CD8-positive, alpha-beta memory T cell (primary cell): Measurements from ENCODE around the gene APOO. TPM values are rescaled to one million over a fixed set of nuclear protein-coding genes. Genes with fewer than 3 reads are reported as not detected.
A peak's percentile ranks its signal among the peaks of the same experiment; 100 is the strongest.

Experiments
- CTCF ChIA-PET: fragments of 350-600 bp; sonication (Branson Sonifier 250); formaldehyde crosslinking; loops from one replicate; lab custom pipeline; 2021; ENCODE audit warnings: antibody characterized with exemption; lab: Charles Lee
- POLR2A ChIA-PET: fragments of 350-600 bp; sonication (Branson Sonifier 250); formaldehyde crosslinking; loops from one replicate; lab custom pipeline; 2021; ENCODE audit warnings: antibody characterized with exemption; lab: Charles Lee
- DNase-seq, 5 donors: peaks; one replicate each; pipeline versions ENCODE4 v3.0.0 to v3.0.0-alpha.2; 2020 to 2022; ENCODE audit warnings: mixed read lengths in 1 of 5
- H3K27ac ChIP-seq: one replicate; pipeline ENCODE4 v1.7.0; 2013; ENCODE audit warnings: low read depth, mild to moderate bottlenecking, low read length, moderate library complexity
- H3K27me3 ChIP-seq: 2 replicates; pipeline ENCODE4 v1.7.0; 2013; ENCODE audit warnings: low read length, mild to moderate bottlenecking; ENCODE audit not compliant: insufficient read depth, poor library complexity, severe bottlenecking
- H3K36me3 ChIP-seq: 2 replicates; pipeline ENCODE4 v1.7.0; 2013; ENCODE audit warnings: mild to moderate bottlenecking, low read length, moderate library complexity; ENCODE audit not compliant: insufficient read depth
- H3K4me1 ChIP-seq: 2 replicates; pipeline ENCODE4 v1.7.0; 2013; ENCODE audit warnings: mild to moderate bottlenecking, low read length, moderate library complexity; ENCODE audit not compliant: insufficient read depth
- H3K4me3 ChIP-seq: 2 replicates; pipeline ENCODE4 v1.7.0; 2013; ENCODE audit warnings: mild to moderate bottlenecking, low read length
- H3K9me3 ChIP-seq: 2 replicates; pipeline ENCODE4 v1.7.0; 2013; ENCODE audit warnings: mild to moderate bottlenecking, low read length
- H3K27ac Mint-ChIP-seq, 8 donors: one replicate each; pipeline ENCODE4 v1.8.0; 2020 to 2021; ENCODE audit warnings: mixed read lengths in 8 of 8, mild to moderate bottlenecking in 6 of 8, inconsistent platforms in 3 of 8, moderate library complexity in 3 of 8
- H3K27me3 Mint-ChIP-seq, 2 donors: one replicate each; pipeline ENCODE4 v1.8.0; 2020 to 2021; ENCODE audit warnings: mixed read lengths in 2 of 2, mild to moderate bottlenecking in 1 of 2, moderate library complexity in 1 of 2
- H3K36me3 Mint-ChIP-seq, 3 donors: one replicate each; pipeline ENCODE4 v1.8.0; 2020 to 2021; ENCODE audit warnings: mixed read lengths in 3 of 3, inconsistent platforms in 1 of 3, mild to moderate bottlenecking in 1 of 3
- H3K4me1 Mint-ChIP-seq, 3 donors: one replicate each; pipeline ENCODE4 v1.8.0; 2020 to 2021; ENCODE audit warnings: mixed read lengths in 3 of 3, inconsistent platforms in 1 of 3, mild to moderate bottlenecking in 1 of 3
- H3K4me3 Mint-ChIP-seq, 7 donors: one replicate each; pipeline ENCODE4 v1.8.0; 2020 to 2021; ENCODE audit warnings: mixed read lengths in 7 of 7, mild to moderate bottlenecking in 6 of 7, moderate library complexity in 4 of 7, inconsistent platforms in 2 of 7
- H3K9me3 Mint-ChIP-seq, 5 donors: one replicate each; pipeline ENCODE4 v1.8.0; 2020 to 2022; ENCODE audit warnings: mixed read lengths in 5 of 5, mild to moderate bottlenecking in 3 of 5, moderate library complexity in 2 of 5, inconsistent platforms in 1 of 5
- polyA plus RNA-seq: library from polyadenylated mRNA; unstranded; fragments of 300-500 nt; fragmentation: Illumina TruSeq; gene quantifications from one replicate; pipeline ENCODE4 v1.2.3, GENCODE V29; 2021
- total RNA-seq, 2 experiments: library from RNA; stranded (reverse); gene quantifications; one replicate each; pipeline ENCODE4 v1.2.3, GENCODE V29; 2021

Gene APOO
- total and polyA plus RNA-seq, 3 experiments from 2014 or later = 20.0 to 42.6 (median 38.3) TPM

DNA sequence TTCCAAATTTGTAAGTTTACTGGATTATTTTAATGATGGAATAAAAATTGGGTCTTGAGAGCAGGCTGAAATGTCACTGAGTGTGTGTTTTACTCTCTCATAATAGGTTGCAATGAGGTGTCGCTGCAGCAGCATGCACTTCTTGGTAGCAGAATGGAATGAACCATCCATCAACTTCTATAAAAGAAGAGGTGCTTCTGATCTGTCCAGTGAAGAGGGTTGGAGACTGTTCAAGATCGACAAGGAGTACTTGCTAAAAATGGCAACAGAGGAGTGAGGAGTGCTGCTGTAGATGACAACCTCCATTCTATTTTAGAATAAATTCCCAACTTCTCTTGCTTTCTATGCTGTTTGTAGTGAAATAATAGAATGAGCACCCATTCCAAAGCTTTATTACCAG, 122.2 kb downstream of the APOO start:
- Histone ChIP-seq H3K4me1 (peaks cover 23% of the 10 kb centered on the region), H3K9me3 (no peaks in the 10 kb centered on the region), H3K4me3 (no peak overlapping the region), H3K36me3 (peaks cover 12% of the 10 kb centered on the region), H3K27ac (no peak overlapping the region), H3K27me3 (no peaks in the 10 kb centered on the region)
- peaks cover 34 to 44% (median 42%) of the 10 kb centered on the region in 3 donors for H3K4me1 Mint-ChIP-seq
- H3K27me3 Mint-ChIP-seq = peaks cover 0 to 5% of the 10 kb centered on the region in 2 donors
- ChIA-PET CTCF (interaction anchor here (3.7 kb wide), 1 partner anchor 116 kb away, joined by 21 read pairs; no protein-coding TSS in a partner anchor), POLR2A (no interaction called here)
- H3K27ac Mint-ChIP-seq = peak overlapping the region in 4 of 8 donors; percentile 31 to 61 (median 48)
- DNase-seq = no peak
- no peaks in the 10 kb centered on the region for H3K9me3 Mint-ChIP-seq
- peak overlapping the region in 6 of 7 donors; percentile 43 to 100 (median 96) for H3K4me3 Mint-ChIP-seq
- peaks cover 4 to 37% (median 5%) of the 10 kb centered on the region in 3 donors for H3K36me3 Mint-ChIP-seq

- H3K27me3 ChIP-seq = no peaks in the 10 kb centered on the region
- no peaks in the 10 kb centered on the region for H3K9me3 ChIP-seq
- ChIA-PET POLR2A (interaction anchor here (0.6 to 2.7 kb wide), 4 partner anchors 12 to 269 kb away, joined by 3 to 24 read pairs (median 6); partner anchors contain the start of gene PRDX4), CTCF (interaction anchor here (2.5 to 3.7 kb wide), 4 partner anchors 18 to 269 kb away, joined by 12 to 21 read pairs (median 20); partner anchors contain the start of genes ACOT9 and EIF2S3)
- H3K36me3 Mint-ChIP-seq = peaks cover 4 to 37% (median 5%) of the 10 kb centered on the region in 3 donors
- peaks cover 0 to 5% of the 10 kb centered on the region in 2 donors for H3K27me3 Mint-ChIP-seq
- peak overlapping the region; percentile 95 to 100 (median 97) for H3K4me3 Mint-ChIP-seq
- no peak for DNase-seq
- peak overlapping the region; percentile 60 for H3K4me3 ChIP-seq
- H3K27ac Mint-ChIP-seq = peak overlapping the region; percentile 90 to 98 (median 98)
- peaks cover 23% of the 10 kb centered on the region for H3K4me1 ChIP-seq
- peaks cover 34 to 44% (median 42%) of the 10 kb centered on the region in 3 donors for H3K4me1 Mint-ChIP-seq
- H3K36me3 ChIP-seq = peaks cover 12% of the 10 kb centered on the region
- peak overlapping the region; percentile 89 for H3K27ac ChIP-seq
- H3K9me3 Mint-ChIP-seq = no peaks in the 10 kb centered on the region
Measured at GRCh38 chrX:23784470-23785331, 123.0 kb downstream of the APOO start.

DNA sequence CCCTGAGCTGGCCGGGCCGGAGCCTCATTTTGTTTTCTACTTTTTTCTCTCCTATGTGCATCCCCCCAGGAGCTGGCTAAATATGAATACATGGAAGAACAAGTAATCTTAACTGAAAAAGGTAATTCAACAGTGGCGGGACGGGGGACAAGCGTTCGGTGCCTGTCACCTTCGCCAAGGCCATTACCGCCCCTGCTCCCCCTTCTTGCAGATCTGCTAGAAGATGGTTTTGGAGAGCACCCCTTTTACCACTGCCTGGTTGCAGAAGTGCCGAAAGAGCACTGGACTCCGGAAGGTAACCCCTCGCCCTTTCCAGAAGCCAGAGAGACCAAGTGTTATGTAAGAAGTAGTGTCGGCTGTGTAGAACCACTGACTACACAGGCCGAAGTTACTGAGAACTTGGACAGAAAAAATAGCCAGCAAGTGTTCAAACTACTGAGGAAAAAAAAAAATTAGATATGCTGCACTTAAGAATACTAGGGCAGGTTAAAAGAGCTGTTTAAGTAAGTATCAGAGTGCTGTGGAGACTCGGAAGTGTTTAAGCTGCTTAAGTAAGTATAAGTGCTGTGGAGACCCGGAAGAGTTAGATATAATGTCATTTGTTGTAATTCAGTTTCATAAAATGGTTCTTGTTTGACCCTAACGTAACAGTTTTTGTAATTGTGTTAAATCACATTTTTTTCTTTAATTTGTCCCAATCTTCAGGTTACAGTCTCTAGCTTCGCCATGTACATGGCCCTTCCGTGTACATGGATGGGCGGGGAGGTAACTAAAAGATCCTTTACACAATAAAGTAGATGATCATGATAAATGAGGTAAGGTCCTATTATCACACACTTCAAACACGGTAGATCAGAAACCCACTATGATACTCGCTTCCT, 123.9 kb downstream of the APOO start:
- peak overlapping the region; percentile 90 to 98 (median 98) for H3K27ac Mint-ChIP-seq
- peak in 1 of 5 donors; percentile 16 for DNase-seq
- POLR2A ChIA-PET = interaction anchor here (0.7 to 2.7 kb wide), 11 partner anchors 11 to 270 kb away, joined by 3 to 24 read pairs (median 6); partner anchors contain the start of genes ACOT9, APOO, CXorf58 and PRDX4
- peak overlapping the region; percentile 95 to 100 (median 97) for H3K4me3 Mint-ChIP-seq
- Histone ChIP-seq H3K4me3 (peak overlapping the region; percentile 60), H3K36me3 (peaks cover 12% of the 10 kb centered on the region), H3K4me1 (peaks cover 23% of the 10 kb centered on the region), H3K27me3 (no peaks in the 10 kb centered on the region), H3K27ac (peak overlapping the region; percentile 89), H3K9me3 (no peaks in the 10 kb centered on the region)
- CTCF ChIA-PET = interaction anchor here (1.1 to 3.7 kb wide), 8 partner anchors 10 to 270 kb away, joined by 3 to 21 read pairs (median 12); partner anchors contain the start of genes ACOT9, APOO, CXorf58 and EIF2S3
- H3K4me1 Mint-ChIP-seq = peaks cover 34 to 44% (median 42%) of the 10 kb centered on the region in 3 donors
- H3K9me3 Mint-ChIP-seq = no peaks in the 10 kb centered on the region
- H3K27me3 Mint-ChIP-seq = peaks cover 0 to 5% of the 10 kb centered on the region in 2 donors
- H3K36me3 Mint-ChIP-seq = peaks cover 4 to 37% (median 5%) of the 10 kb centered on the region in 3 donors

Other genes starting within 250 kb of the APOO start
- gene PRDX4, start 240.4 kb downstream of the APOO start, total RNA-seq = 10 to 100 TPM; 59.5 to 61.4 TPM
- 46.7 TPM for gene PRDX4, start 240.4 kb downstream of the APOO start, polyA plus RNA-seq
- 10 to 100 TPM; 31.1 to 33.9 TPM for gene ACOT9, start 164.7 kb downstream of the APOO start, total RNA-seq
- gene ACOT9, start 164.7 kb downstream of the APOO start, polyA plus RNA-seq = 29.4 TPM
- 10 to 100 TPM; 40.0 to 41.3 TPM for gene SAT1, start 124.8 kb downstream of the APOO start, total RNA-seq
- 113 TPM for gene SAT1, start 124.8 kb downstream of the APOO start, polyA plus RNA-seq
- under 1 TPM in 1 of 2 experiments, not detected in 1; 0.11 TPM for gene CXorf58, start 68 bp upstream of the APOO start, total RNA-seq
- gene CXorf58, start 68 bp upstream of the APOO start, polyA plus RNA-seq = 0.23 TPM
- 1 to 10 TPM; 8.6 to 8.7 TPM for gene KLHL15, start 119.2 kb upstream of the APOO start, total RNA-seq
- 3.6 TPM for gene KLHL15, start 119.2 kb upstream of the APOO start, polyA plus RNA-seq
- 100 to 1,000 TPM; 259 to 277 TPM for gene EIF2S3, start 147.0 kb upstream of the APOO start, total RNA-seq
- gene EIF2S3, start 147.0 kb upstream of the APOO start, polyA plus RNA-seq = 95.6 TPM
- gene ZFX, start 241.8 kb upstream of the APOO start, total RNA-seq = 10 to 100 TPM; 35.5 to 36.6 TPM
- gene ZFX, start 241.8 kb upstream of the APOO start, polyA plus RNA-seq = 36.7 TPM